Midbrain (tissue), 1 donor: ENCODE results near the gene TSPAN15.
"Not testable (repeated sequence)": the region's sequence is repeated elsewhere in the genome, so short reads cannot be mapped to it uniquely, and the experiment has no call there.

Experiments
- DNase-seq: peaks from one replicate; lab custom pipeline; 2025; lab: John Stamatoyannopoulos, UW

TSPAN15 gene

GRCh38 chr10:69488149-69488844 is 37.0 kb downstream of the TSPAN15 start:
- not testable (repeated sequence) for DNase-seq

- not testable (repeated sequence) for DNase-seq
Observed at GRCh38 chr10:69488856-69489255, 37.6 kb downstream of the TSPAN15 start.

- DNase-seq, result no peak
Observed at GRCh38 chr10:69489506-69490090, 38.3 kb downstream of the TSPAN15 start.

GRCh38 chr10:69490876-69491275 is 39.6 kb downstream of the TSPAN15 start:
- no peak for DNase-seq

GRCh38 chr10:69491611-69492010 is 40.3 kb downstream of the TSPAN15 start:
- DNase-seq, result no peak

GRCh38 chr10:69492091-69492745 is 41.0 kb downstream of the TSPAN15 start:
- DNase-seq, result peak; percentile 32

- no peak for DNase-seq
Observed at GRCh38 chr10:69492746-69493462, 41.6 kb downstream of the TSPAN15 start.

GRCh38 chr10:69494626-69495558 is 43.6 kb downstream of the TSPAN15 start:
- DNase-seq, result peak; percentile 96

GRCh38 chr10:69495666-69496065 is 44.4 kb downstream of the TSPAN15 start:
- DNase-seq, result no peak

- DNase-seq, result no peak
Observed at GRCh38 chr10:69496352-69497230, 45.3 kb downstream of the TSPAN15 start.

- DNase-seq, result peak; percentile 51
Observed at GRCh38 chr10:69497231-69497561, 45.9 kb downstream of the TSPAN15 start.

- DNase-seq, result no peak
Observed at GRCh38 chr10:69497611-69498390, 46.5 kb downstream of the TSPAN15 start.

GRCh38 chr10:69498711-69499471 is 47.6 kb downstream of the TSPAN15 start:
- no peak for DNase-seq

GRCh38 chr10:69499726-69500689 is 48.7 kb downstream of the TSPAN15 start:
- DNase-seq, result no peak

GRCh38 chr10:69500864-69501468 is 49.7 kb downstream of the TSPAN15 start:
- no peak for DNase-seq

- DNase-seq, result no peak
Observed at GRCh38 chr10:69501657-69502056, 50.4 kb downstream of the TSPAN15 start.

- DNase-seq, result no peak
Observed at GRCh38 chr10:69502589-69502988, 51.3 kb downstream of the TSPAN15 start.
